ENCODE measurements around the gene MANEA.

Gene MANEA

GRCh38 chr6:95589067-95589466 is 11.7 kb downstream of the MANEA start:
- DNase-seq = no peak

- no peak for DNase-seq
Observed at GRCh38 chr6:95589826-95590570, 12.7 kb downstream of the MANEA start.

- DNase-seq = no peak
Observed at GRCh38 chr6:95593025-95593424, 15.7 kb downstream of the MANEA start.

- DNase-seq = no peak
Observed at GRCh38 chr6:95596021-95596420, 18.7 kb downstream of the MANEA start.

- DNase-seq = no peak
Observed at GRCh38 chr6:95599706-95600105, 22.4 kb downstream of the MANEA start.

GRCh38 chr6:95601133-95601532 is 23.8 kb downstream of the MANEA start:
- no peak for DNase-seq

- DNase-seq = no peak
Observed at GRCh38 chr6:95614094-95614493, 36.8 kb downstream of the MANEA start.

- DNase-seq = no peak
Observed at GRCh38 chr6:95629551-95629950, 52.2 kb downstream of the MANEA start.

- DNase-seq = no peak
Observed at GRCh38 chr6:95636552-95637431, 59.5 kb downstream of the MANEA start.

GRCh38 chr6:95648636-95649035 is 71.3 kb downstream of the MANEA start:
- no peak for DNase-seq

- no peak for DNase-seq
Observed at GRCh38 chr6:95649451-95649850, 72.1 kb downstream of the MANEA start.

- no peak for DNase-seq
Observed at GRCh38 chr6:95654176-95654575, 76.8 kb downstream of the MANEA start.

- no peak for DNase-seq
Observed at GRCh38 chr6:95658886-95659285, 81.6 kb downstream of the MANEA start.
